ENCODE measurements around the gene RASSF8. TPM values are rescaled to one million over a fixed set of nuclear protein-coding genes. Genes with fewer than 3 reads are reported as not detected.

Gene RASSF8
- total and polyA plus RNA-seq, 2 donors (not counting 3 experiments of a cell fraction or from before 2014, with no cell fraction given), result 11.1 to 59.3 TPM

GRCh38 chr12:26046906-26047305, 88.4 kb downstream of the RASSF8 start:
- Histone ChIP-seq H2AFZ (ENCODE audit: low read depth, low read length) (no peak overlapping the region), H3K36me3 (ENCODE audit: control insufficient read depth in 2 of 2, extremely low read depth in 1 of 2, insufficient read depth in 2 of 2, low read length in 2 of 2) (no peaks in the 10 kb centered on the region), H3K9me1 (replicated peaks; ENCODE audit: control insufficient read depth, extremely low read depth, insufficient read depth, low read length) (no peaks in the 10 kb centered on the region), H3K9me3 (replicated peaks; ENCODE audit: control insufficient read depth, insufficient read depth, low read length) (no peaks in the 10 kb centered on the region), H3K4me3 (replicated peaks in 1 of 3; ENCODE audit: insufficient read depth in 1 of 3, low read depth in 1 of 3, low read length in 3 of 3) (no peak overlapping the region), H3K9ac (replicated peaks; ENCODE audit: extremely low read depth, insufficient read depth, low read length) (no peak overlapping the region), H3K79me2 (ENCODE audit: control insufficient read depth, insufficient read depth, low read length) (peaks cover 71% of the 10 kb centered on the region), H3K4me2 (ENCODE audit: insufficient read depth, low read length) (no peak overlapping the region), H3K27me3 (ENCODE audit: control insufficient read depth in 2 of 2, insufficient read depth in 2 of 2, low read length in 2 of 2) (no peaks in the 10 kb centered on the region), H3K27ac (ENCODE audit: insufficient read depth, low read depth, low read length) (no peak overlapping the region), H4K20me1 (replicated peaks; ENCODE audit: control insufficient read depth, extremely low read depth, insufficient read depth, low read length) (peaks cover 3% of the 10 kb centered on the region), H3K4me1 (ENCODE audit: control insufficient read depth, extremely low read depth, insufficient read depth, low read length) (peaks cover 4% of the 10 kb centered on the region)
- dilution Hi-C loops (cut with MboI; ENCODE audit: extremely low pct_ligation_motif_present, low sequenced_read_pairs) (no loop called here), intact Hi-C loops (cut with micrococcal nuclease) (no loop called here)
- POLR2A ChIA-PET, result no interaction called here
- no TSS peak for BruUV-seq (replicated peaks)
- DNase-seq (ENCODE audit: low read depth, low spot score), result no peak
- TF ChIP-seq MAX (IDR thresholded peaks at IDR 0.05; ENCODE audit: insufficient read depth, insufficient read length) (no peak), MYC (IDR thresholded peaks at IDR 0.05; ENCODE audit: low read depth, low read length) (no peak), FOS (IDR thresholded peaks at IDR 0.05; ENCODE audit: borderline replicate concordance, insufficient read depth, low read length) (no peak), CTCF (IDR thresholded peaks at IDR 0.05; ENCODE audit: extremely low read depth in 1 of 2, insufficient read depth in 1 of 2, low read depth in 1 of 2, low read length in 2 of 2) (no peak), POLR2A (IDR thresholded peaks at IDR 0.05; ENCODE audit: low read depth, low read length) (no peak), JUN (IDR thresholded peaks at IDR 0.05; ENCODE audit: borderline replicate concordance, insufficient read depth, insufficient read length, low read depth) (no peak), EZH2 (IDR thresholded peaks at IDR 0.05; ENCODE audit: borderline replicate concordance, low read depth, low read length, severe bottlenecking) (no peak), GATA2 (IDR thresholded peaks at IDR 0.05; ENCODE audit: insufficient read depth, insufficient read length, low read depth, low read length) (no peak), POLR2AphosphoS5 (IDR thresholded peaks at IDR 0.05; ENCODE audit: insufficient read depth, low read depth, low read length) (no peak)
- CTCF ChIA-PET, result interaction anchor here (1.3 kb wide), 1 partner anchor 9 kb away, joined by 3 read pairs; no protein-coding TSS in a partner anchor
- no peak for FAIRE-seq

All from endothelial cell of umbilical vein (primary cell).